Measurements from ENCODE around the gene PATJ. TPM values are rescaled to one million over a fixed set of nuclear protein-coding genes. Genes with fewer than 3 reads are reported as not detected.

Gene PATJ
- total RNA-seq, 1 experiment from 2014 or later = 47.3 TPM

DNA sequence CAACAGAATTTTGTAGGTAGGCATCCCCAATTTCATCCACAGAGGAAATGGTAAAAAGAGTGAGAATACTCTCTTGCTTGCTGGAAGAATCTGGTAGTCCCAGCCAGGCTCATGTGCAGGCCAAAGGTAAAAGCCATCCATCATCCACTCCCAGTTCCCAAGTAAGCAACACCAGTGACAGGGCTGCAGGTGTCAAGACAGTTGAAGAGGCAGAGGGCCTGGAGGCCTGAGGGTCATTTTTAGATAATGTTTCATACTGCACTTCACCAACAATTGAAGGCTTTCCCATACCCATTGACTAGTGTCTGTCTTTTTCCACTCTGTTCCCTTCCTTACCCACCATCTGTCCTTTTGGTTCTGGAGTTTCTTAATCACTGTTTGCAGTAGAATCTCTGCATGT lies 310.7 kb downstream of the PATJ start:
- TF ChIP-seq, protein P1, sequence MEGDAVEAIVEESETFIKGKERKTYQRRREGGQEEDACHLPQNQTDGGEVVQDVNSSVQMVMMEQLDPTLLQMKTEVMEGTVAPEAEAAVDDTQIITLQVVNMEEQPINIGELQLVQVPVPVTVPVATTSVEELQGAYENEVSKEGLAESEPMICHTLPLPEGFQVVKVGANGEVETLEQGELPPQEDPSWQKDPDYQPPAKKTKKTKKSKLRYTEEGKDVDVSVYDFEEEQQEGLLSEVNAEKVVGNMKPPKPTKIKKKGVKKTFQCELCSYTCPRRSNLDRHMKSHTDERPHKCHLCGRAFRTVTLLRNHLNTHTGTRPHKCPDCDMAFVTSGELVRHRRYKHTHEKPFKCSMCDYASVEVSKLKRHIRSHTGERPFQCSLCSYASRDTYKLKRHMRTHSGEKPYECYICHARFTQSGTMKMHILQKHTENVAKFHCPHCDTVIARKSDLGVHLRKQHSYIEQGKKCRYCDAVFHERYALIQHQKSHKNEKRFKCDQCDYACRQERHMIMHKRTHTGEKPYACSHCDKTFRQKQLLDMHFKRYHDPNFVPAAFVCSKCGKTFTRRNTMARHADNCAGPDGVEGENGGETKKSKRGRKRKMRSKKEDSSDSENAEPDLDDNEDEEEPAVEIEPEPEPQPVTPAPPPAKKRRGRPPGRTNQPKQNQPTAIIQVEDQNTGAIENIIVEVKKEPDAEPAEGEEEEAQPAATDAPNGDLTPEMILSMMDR (conservative IDR thresholded peaks at IDR 0.05) = no peak

More for the DNA sequence above, 310.7 kb downstream of the PATJ start:
- H3K79me2 ChIP-seq (ENCODE audit: insufficient read depth, low read length) = no peaks in the 10 kb centered on the region
- H3K4me3 Mint-ChIP-seq = no peak overlapping the region
- no peak overlapping the region for H3K27ac Mint-ChIP-seq
- H3K27ac ChIP-seq (ENCODE audit: insufficient read length, low read depth, low read length) = no peak overlapping the region
- no peaks in the 10 kb centered on the region for H3K9me3 ChIP-seq (ENCODE audit: control insufficient read depth, low read depth, low read length)
- H3K27me3 ChIP-seq (ENCODE audit: insufficient read depth, low read length) = no peaks in the 10 kb centered on the region
- H2BK15ac ChIP-seq (ENCODE audit: low read depth, low read length) = no peak overlapping the region
- no peak overlapping the region for H2AFZ ChIP-seq (ENCODE audit: low read length)
- peaks cover 14 to 17% of the 10 kb centered on the region in 2 experiments for H3K4me1 Mint-ChIP-seq
- H3K4me1 ChIP-seq (ENCODE audit: insufficient read depth, low read length) = peaks cover 2% of the 10 kb centered on the region; the same call in 1 of the 2 replicates
- no peak overlapping the region for H2BK12ac ChIP-seq (ENCODE audit: insufficient read length, low read depth, low read length)
- H3K9ac ChIP-seq (ENCODE audit: extremely low read depth, insufficient read length, low read length) = no peak overlapping the region
- no peak overlapping the region for H2BK120ac ChIP-seq (ENCODE audit: low read depth, low read length, poor library complexity, severe bottlenecking)
- H2BK5ac ChIP-seq (ENCODE audit: insufficient read length, low read length) = no peak overlapping the region
- H4K8ac ChIP-seq (replicated peaks; ENCODE audit: insufficient read length, low read depth, low read length) = no peak overlapping the region
- no peak overlapping the region for H3K4me2 ChIP-seq (ENCODE audit: insufficient read depth, insufficient read length, low read length)
- H2AK5ac ChIP-seq (ENCODE audit: insufficient read length, low read length) = no peak overlapping the region
- H3T11ph ChIP-seq (ENCODE audit: low read length) = no peak overlapping the region
- no peaks in the 10 kb centered on the region for H4K20me1 ChIP-seq (ENCODE audit: control insufficient read depth, insufficient read depth, insufficient read length)
- H3K56ac ChIP-seq (ENCODE audit: insufficient read length, low read depth, low read length) = no peak overlapping the region
- H3K9me3 Mint-ChIP-seq = no peaks in the 10 kb centered on the region
- H3K4ac ChIP-seq (ENCODE audit: low read depth, low read length) = no peak overlapping the region
- H3K23me2 ChIP-seq (ENCODE audit: insufficient read length, low read depth, low read length, poor library complexity, severe bottlenecking) = no peaks in the 10 kb centered on the region
- H2BK20ac ChIP-seq (ENCODE audit: low read depth, low read length, poor library complexity, severe bottlenecking) = no peak overlapping the region
- no peaks in the 10 kb centered on the region for H3K79me1 ChIP-seq (ENCODE audit: insufficient read depth, low read depth, low read length, poor library complexity, severe bottlenecking)
- peaks cover 7% of the 10 kb centered on the region for H3K27me3 Mint-ChIP-seq (ENCODE audit: low read depth)
- H4K5ac ChIP-seq (ENCODE audit: insufficient read length, low read depth, low read length) = no peak overlapping the region
- no peak overlapping the region for H3K18ac ChIP-seq (ENCODE audit: insufficient read length, low read depth, low read length)
- no peak overlapping the region for H3K14ac ChIP-seq (ENCODE audit: insufficient read depth, low read length)
- DNase-seq = no peak
- H4K91ac ChIP-seq (ENCODE audit: insufficient read length, low read depth, low read length) = no peak overlapping the region
- H3K23ac ChIP-seq (ENCODE audit: insufficient read length, low read depth, low read length) = no peak overlapping the region
- peaks cover 0 to 13% (median 0%) of the 10 kb centered on the region in 3 experiments; a peak in 2 of 7 replicates for H3K36me3 Mint-ChIP-seq (ENCODE audit: insufficient read depth in 1 of 3, low read depth in 3 of 3)

Measured in H9 (cell line).